HEK293 (cell line): ENCODE data around the gene ZNF43.

ENCODE experiments used
- ZNF112 ChIP-seq: fragments of 450-650 bp; formaldehyde crosslinking; IDR thresholded peaks from 2 replicates; pipeline ENCODE4 v1.5.0; 2017; ENCODE audit warnings: missing biosample characterization, missing genetic modification characterization
- ZNF24 ChIP-seq: fragments of 450-650 bp; formaldehyde crosslinking; IDR thresholded peaks from 2 replicates; pipeline ENCODE4 v1.5.1; 2016; ENCODE audit warnings: missing biosample characterization, missing genetic modification characterization
- ZNF350 ChIP-seq: fragments of 450-650 bp; formaldehyde crosslinking; IDR thresholded peaks from 2 replicates; pipeline ENCODE4 v1.5.0; 2017; ENCODE audit warnings: missing biosample characterization, mild to moderate bottlenecking, missing genetic modification characterization
- ZNF423 ChIP-seq: fragments of 450-650 bp; formaldehyde crosslinking; IDR thresholded peaks from 2 replicates; pipeline ENCODE4 v1.5.1; 2016; ENCODE audit warnings: missing biosample characterization, missing genetic modification characterization
- ZNF830 ChIP-seq: fragments of 450-650 bp; IDR thresholded peaks from 2 replicates; pipeline ENCODE4 v1.5.0; 2018; ENCODE audit warnings: missing biosample characterization, missing genetic modification characterization, low read depth, mild to moderate bottlenecking, moderate library complexity

DNA sequence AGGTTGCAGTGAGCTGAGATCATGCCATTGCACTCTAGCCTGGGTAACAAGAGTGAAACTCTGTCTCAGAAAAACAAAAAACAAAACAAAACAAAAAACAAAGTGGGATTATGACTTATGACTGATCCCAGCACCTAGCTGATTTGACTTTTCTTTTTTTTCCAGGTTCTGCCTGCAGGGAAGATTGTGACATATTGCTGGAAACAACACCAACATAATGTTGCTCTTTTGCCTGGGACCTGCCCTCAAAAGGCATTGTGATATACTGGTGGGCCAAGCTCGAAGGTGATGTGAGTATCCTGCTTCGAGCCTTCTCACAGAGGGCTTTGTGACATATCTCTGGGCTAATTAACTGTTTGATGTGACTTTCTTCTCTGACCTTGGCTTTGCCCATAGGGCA lies 42.0 kb upstream of the ZNF43 start:
- no peak for TF ChIP-seq ZNF24 (tag by site-specific recombination)
- no peak for TF ChIP-seq ZNF112 (tag by site-specific recombination)
- TF ChIP-seq ZNF350 (tag by site-specific recombination), result no peak
- no peak for TF ChIP-seq ZNF830 (tag by site-specific recombination)
- TF ChIP-seq ZNF423 (tag by site-specific recombination), result no peak
